ENCODE measurements around the gene PALLD. TPM values are rescaled to one million over a fixed set of nuclear protein-coding genes. Genes with fewer than 3 reads are reported as not detected.

PALLD gene
- total and polyA plus RNA-seq, 2 of the 13 experiments (the other 11 are each of a cell fraction or from before 2014, with no cell fraction given), result 0.50 to 1.5 TPM

DNA sequence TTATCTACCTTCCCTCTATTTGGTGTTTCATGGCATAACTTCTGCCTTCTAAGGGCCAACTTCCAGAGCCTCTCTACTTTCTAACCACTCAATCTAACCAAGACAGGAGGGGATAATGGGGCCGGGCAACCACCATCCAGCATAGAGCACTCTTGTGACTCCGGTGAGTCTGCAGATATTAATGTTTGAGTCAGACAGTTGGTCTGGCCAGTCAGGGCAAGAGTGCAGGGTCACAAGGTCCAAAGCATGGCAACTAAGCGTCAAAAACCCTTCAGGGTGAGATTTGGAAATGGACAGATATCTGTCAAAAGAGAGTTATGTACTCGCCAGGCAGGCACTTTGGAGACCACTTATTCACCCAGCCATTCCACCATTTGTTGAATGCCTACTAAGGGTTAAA, 105.0 kb downstream of the PALLD start (continued):
- TF ChIP-seq THYN1 (CRISPR knock-in tag; IDR thresholded peaks at IDR 0.05; ENCODE audit: borderline replicate concordance, low read depth) (no peak), ZFP82 (CRISPR knock-in tag; IDR thresholded peaks at IDR 0.05; ENCODE audit: borderline replicate concordance) (no peak), ZNF839 (CRISPR knock-in tag; IDR thresholded peaks at IDR 0.05; ENCODE audit: borderline replicate concordance) (no peak), MXD4 (CRISPR knock-in tag; IDR thresholded peaks at IDR 0.05) (no peak)
- TF ChIP-seq, protein P1, sequence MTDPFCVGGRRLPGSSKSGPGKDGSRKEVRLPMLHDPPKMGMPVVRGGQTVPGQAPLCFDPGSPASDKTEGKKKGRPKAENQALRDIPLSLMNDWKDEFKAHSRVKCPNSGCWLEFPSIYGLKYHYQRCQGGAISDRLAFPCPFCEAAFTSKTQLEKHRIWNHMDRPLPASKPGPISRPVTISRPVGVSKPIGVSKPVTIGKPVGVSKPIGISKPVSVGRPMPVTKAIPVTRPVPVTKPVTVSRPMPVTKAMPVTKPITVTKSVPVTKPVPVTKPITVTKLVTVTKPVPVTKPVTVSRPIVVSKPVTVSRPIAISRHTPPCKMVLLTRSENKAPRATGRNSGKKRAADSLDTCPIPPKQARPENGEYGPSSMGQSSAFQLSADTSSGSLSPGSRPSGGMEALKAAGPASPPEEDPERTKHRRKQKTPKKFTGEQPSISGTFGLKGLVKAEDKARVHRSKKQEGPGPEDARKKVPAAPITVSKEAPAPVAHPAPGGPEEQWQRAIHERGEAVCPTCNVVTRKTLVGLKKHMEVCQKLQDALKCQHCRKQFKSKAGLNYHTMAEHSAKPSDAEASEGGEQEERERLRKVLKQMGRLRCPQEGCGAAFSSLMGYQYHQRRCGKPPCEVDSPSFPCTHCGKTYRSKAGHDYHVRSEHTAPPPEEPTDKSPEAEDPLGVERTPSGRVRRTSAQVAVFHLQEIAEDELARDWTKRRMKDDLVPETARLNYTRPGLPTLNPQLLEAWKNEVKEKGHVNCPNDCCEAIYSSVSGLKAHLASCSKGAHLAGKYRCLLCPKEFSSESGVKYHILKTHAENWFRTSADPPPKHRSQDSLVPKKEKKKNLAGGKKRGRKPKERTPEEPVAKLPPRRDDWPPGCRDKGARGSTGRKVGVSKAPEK (CRISPR knock-in tag; IDR thresholded peaks at IDR 0.05; ENCODE audit: borderline replicate concordance), result no peak

DNA sequence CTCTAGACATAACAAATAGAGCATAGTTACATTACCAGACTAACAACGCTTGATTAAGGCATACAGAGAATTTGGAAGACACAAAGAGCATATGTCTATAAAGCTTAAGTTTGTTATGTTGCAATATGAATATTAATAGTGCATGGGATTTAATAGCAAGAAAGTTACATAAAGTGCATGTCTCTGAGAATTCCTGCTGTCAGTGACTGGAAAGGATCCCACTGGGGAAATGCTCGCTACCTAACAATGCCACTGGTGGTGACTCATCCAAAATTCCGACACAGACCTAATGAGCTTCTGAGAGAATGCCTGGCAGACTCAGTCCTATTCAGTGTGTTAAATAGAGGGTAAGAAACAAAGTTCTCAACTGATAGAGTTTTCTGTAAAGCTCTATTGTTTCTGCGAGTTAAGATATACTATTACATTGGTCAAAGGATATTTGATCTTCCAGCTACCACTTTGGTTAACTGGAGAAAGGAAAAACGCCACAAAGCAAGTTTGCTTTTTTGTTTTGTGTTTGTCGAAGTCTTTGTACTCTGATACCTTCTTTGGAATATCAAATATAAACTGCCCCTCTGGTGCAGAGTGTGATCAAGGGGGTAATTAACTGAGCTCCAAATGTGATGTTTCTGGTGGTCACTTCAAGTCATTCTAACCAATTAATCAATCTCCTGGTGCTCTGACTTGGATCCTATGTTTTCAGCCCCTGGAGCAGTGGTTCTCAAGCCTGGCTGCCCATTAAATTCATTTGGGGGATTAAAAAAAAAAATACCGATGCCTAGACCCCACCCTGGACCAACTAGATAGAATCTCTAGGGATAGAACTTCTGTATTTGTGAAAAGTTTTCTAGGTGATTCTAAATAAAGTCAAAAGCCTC, 107.9 kb downstream of the PALLD start:
- Histone ChIP-seq H3K9ac (ENCODE audit: insufficient read depth, low read depth, low read length) (no peak overlapping the region), H3K4me1 (ENCODE audit: insufficient read depth, low read length) (no peaks in the 10 kb centered on the region), H4K20me1 (ENCODE audit: insufficient read depth, low read length) (no peaks in the 10 kb centered on the region), H3K4me3 (replicated peaks in 1 of 3; ENCODE audit: insufficient read depth in 1 of 3, low read depth in 2 of 3, low read length in 3 of 3) (no peak overlapping the region), H3K36me3 (replicated peaks in 1 of 2; ENCODE audit: control insufficient read depth in 1 of 2, insufficient read depth in 2 of 2, low read length in 2 of 2) (no peaks in the 10 kb centered on the region), H3K27ac (ENCODE audit: extremely low read length, insufficient read depth, low read length) (no peak overlapping the region), H3K27me3 (ENCODE audit: control insufficient read depth in 1 of 2, insufficient read depth in 2 of 2, low read length in 2 of 2) (no peaks in the 10 kb centered on the region), H3K4me2 (ENCODE audit: low read depth, low read length) (no peak overlapping the region), H3K9me3 (ENCODE audit: low read length) (no peaks in the 10 kb centered on the region), H2AFZ (ENCODE audit: low read length) (no peak overlapping the region), H3K79me2 (ENCODE audit: insufficient read depth, low read length) (no peaks in the 10 kb centered on the region)
- in situ Hi-C loops (cut with HindIII; ENCODE audit: extremely low pct_ligation_motif_present, low pct_unique_long_range_greater_than_20kb), result no loop called here
- ChIA-PET POLR2A (no interaction called here), CTCF (ENCODE audit: low intra/inter-chr PET ratio, low total read pairs) (no interaction called here)
- intact Hi-C loops (cut with micrococcal nuclease; ENCODE audit: unreplicated experiment), result no loop called here
- 19% methylated on average over 7 of the region's 7 CpGs for WGBS (ENCODE audit: low lambda C conversion rate)
- ATAC-seq, result no peak
- DNase-seq (ENCODE audit: low spot score), result no peak
- BruUV-seq (replicated peaks), result no TSS peak
- FAIRE-seq, result no peak
- TF ChIP-seq ZNF780A (CRISPR knock-in tag; IDR thresholded peaks at IDR 0.05) (no peak), ETV6 (CRISPR knock-in tag; conservative IDR thresholded peaks at IDR 0.05) (no peak), HNRNPLL (IDR thresholded peaks at IDR 0.05; ENCODE audit: low read depth, low read length, poor library complexity, severe bottlenecking) (no peak), NCOR1 (IDR thresholded peaks at IDR 0.05; ENCODE audit: borderline replicate concordance, low read length) (no peak), JUN (CRISPR knock-in tag; IDR thresholded peaks at IDR 0.05) (no peak), ZNF441 (CRISPR knock-in tag; IDR thresholded peaks at IDR 0.05; ENCODE audit: borderline replicate concordance) (no peak), IKZF4 (CRISPR knock-in tag; IDR thresholded peaks at IDR 0.05; ENCODE audit: borderline replicate concordance, low read depth, not compliant biosample characterization) (no peak), SNAPC2 (CRISPR knock-in tag; IDR thresholded peaks at IDR 0.05) (no peak)
- TF ChIP-seq, protein P2, sequence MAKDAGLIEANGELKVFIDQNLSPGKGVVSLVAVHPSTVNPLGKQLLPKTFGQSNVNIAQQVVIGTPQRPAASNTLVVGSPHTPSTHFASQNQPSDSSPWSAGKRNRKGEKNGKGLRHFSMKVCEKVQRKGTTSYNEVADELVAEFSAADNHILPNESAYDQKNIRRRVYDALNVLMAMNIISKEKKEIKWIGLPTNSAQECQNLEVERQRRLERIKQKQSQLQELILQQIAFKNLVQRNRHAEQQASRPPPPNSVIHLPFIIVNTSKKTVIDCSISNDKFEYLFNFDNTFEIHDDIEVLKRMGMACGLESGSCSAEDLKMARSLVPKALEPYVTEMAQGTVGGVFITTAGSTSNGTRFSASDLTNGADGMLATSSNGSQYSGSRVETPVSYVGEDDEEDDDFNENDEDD (CRISPR knock-in tag; IDR thresholded peaks at IDR 0.05; ENCODE audit: borderline replicate concordance), result no peak
- TF ChIP-seq, protein P3, sequence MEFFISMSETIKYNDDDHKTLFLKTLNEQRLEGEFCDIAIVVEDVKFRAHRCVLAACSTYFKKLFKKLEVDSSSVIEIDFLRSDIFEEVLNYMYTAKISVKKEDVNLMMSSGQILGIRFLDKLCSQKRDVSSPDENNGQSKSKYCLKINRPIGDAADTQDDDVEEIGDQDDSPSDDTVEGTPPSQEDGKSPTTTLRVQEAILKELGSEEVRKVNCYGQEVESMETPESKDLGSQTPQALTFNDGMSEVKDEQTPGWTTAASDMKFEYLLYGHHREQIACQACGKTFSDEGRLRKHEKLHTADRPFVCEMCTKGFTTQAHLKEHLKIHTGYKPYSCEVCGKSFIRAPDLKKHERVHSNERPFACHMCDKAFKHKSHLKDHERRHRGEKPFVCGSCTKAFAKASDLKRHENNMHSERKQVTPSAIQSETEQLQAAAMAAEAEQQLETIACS (CRISPR knock-in tag; IDR thresholded peaks at IDR 0.05), result no peak
- TF ChIP-seq, protein P4, sequence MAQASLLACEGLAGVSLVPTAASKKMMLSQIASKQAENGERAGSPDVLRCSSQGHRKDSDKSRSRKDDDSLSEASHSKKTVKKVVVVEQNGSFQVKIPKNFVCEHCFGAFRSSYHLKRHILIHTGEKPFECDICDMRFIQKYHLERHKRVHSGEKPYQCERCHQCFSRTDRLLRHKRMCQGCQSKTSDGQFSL (CRISPR knock-in tag; IDR thresholded peaks at IDR 0.05), result no peak
